ENCODE data around the gene STEAP1B. TPM values are rescaled to one million over a fixed set of nuclear protein-coding genes. Genes with fewer than 3 reads are reported as not detected.

Gene STEAP1B
- total RNA-seq, 4 donors from 2014 or later, result 1.6 to 2.2 (median 1.6) TPM

GRCh38 chr7:22387583-22387982, 112.4 kb downstream of the STEAP1B start:
- Histone ChIP-seq H3K27ac (replicated peaks in 1 of 4) (no peak overlapping the region), H3K4me3 (no peak overlapping the region), H3K9me3 (no peaks in the 10 kb centered on the region), H3K36me3 (no peaks in the 10 kb centered on the region), H3K4me1 (peaks cover 0 to 14% (median 9%) of the 10 kb centered on the region in 4 donors), H3K27me3 (no peaks in the 10 kb centered on the region)
- no peak for DNase-seq (ENCODE audit: extremely low spot score)
- 34% methylated on average over 4 of the region's 4 CpGs for WGBS
- intact Hi-C loops (cut with DNase I), result no loop called here
- TF ChIP-seq POLR2AphosphoS5 (IDR thresholded peaks at IDR 0.05) (peak in 1 of 2 donors; percentile 13), CTCF (IDR thresholded peaks at IDR 0.05) (no peak)

GRCh38 chr7:22386865-22387264, 113.1 kb downstream of the STEAP1B start:
- DNase-seq (ENCODE audit: extremely low spot score), result no peak
- TF ChIP-seq CTCF (IDR thresholded peaks at IDR 0.05) (no peak), EP300 (IDR thresholded peaks at IDR 0.05) (no peak)
- H3K9me3 ChIP-seq, result no peaks in the 10 kb centered on the region
- H3K27ac ChIP-seq (replicated peaks in 1 of 4), result no peak overlapping the region
- H3K4me1 ChIP-seq, result peaks cover 0 to 14% (median 9%) of the 10 kb centered on the region in 4 donors
- H3K4me3 ChIP-seq, result no peak overlapping the region
- 83% methylated on average over 1 of the region's 1 CpG for WGBS
- intact Hi-C loops (cut with DNase I), result no loop called here
- H3K27me3 ChIP-seq, result no peaks in the 10 kb centered on the region
- no peaks in the 10 kb centered on the region for H3K36me3 ChIP-seq

- DNase-seq (ENCODE audit: extremely low spot score), result no peak
- WGBS, result 100% methylated on average over 2 of the region's 2 CpGs
- Histone ChIP-seq H3K27me3 (no peaks in the 10 kb centered on the region), H3K9me3 (no peaks in the 10 kb centered on the region), H3K4me1 (peaks cover 0 to 14% (median 9%) of the 10 kb centered on the region in 4 donors), H3K36me3 (no peaks in the 10 kb centered on the region), H3K4me3 (no peak overlapping the region), H3K27ac (replicated peaks in 1 of 4) (no peak overlapping the region)
- TF ChIP-seq POLR2AphosphoS5 (IDR thresholded peaks at IDR 0.05) (no peak), CTCF (IDR thresholded peaks at IDR 0.05) (no peak), POLR2A (IDR thresholded peaks at IDR 0.05; ENCODE audit: low read depth) (no peak), EP300 (IDR thresholded peaks at IDR 0.05) (no peak)
- intact Hi-C loops (cut with DNase I), result no loop called here
Measured at GRCh38 chr7:22386206-22386858, 113.7 kb downstream of the STEAP1B start.

GRCh38 chr7:22385326-22385725, 114.7 kb downstream of the STEAP1B start:
- H3K27ac ChIP-seq (replicated peaks in 1 of 4), result no peak overlapping the region
- peaks cover 0 to 14% (median 9%) of the 10 kb centered on the region in 4 donors for H3K4me1 ChIP-seq
- no peak for TF ChIP-seq POLR2AphosphoS5 (IDR thresholded peaks at IDR 0.05)
- TF ChIP-seq CTCF (IDR thresholded peaks at IDR 0.05), result no peak
- TF ChIP-seq EP300 (IDR thresholded peaks at IDR 0.05), result no peak
- TF ChIP-seq POLR2A (IDR thresholded peaks at IDR 0.05; ENCODE audit: low read depth), result no peak
- intact Hi-C loops (cut with DNase I), result no loop called here
- H3K36me3 ChIP-seq, result no peaks in the 10 kb centered on the region
- no peaks in the 10 kb centered on the region for H3K27me3 ChIP-seq
- no peaks in the 10 kb centered on the region for H3K9me3 ChIP-seq
- no peak for DNase-seq (ENCODE audit: extremely low spot score)
- 98% methylated on average over 4 of the region's 4 CpGs for WGBS
- H3K4me3 ChIP-seq, result no peak overlapping the region

GRCh38 chr7:22380333-22380732, 119.7 kb downstream of the STEAP1B start:
- DNase-seq (ENCODE audit: extremely low spot score), result no peak
- no peak for TF ChIP-seq POLR2AphosphoS5 (IDR thresholded peaks at IDR 0.05)
- no peak for TF ChIP-seq CTCF (IDR thresholded peaks at IDR 0.05)
- no peak for TF ChIP-seq EP300 (IDR thresholded peaks at IDR 0.05)
- no peak for TF ChIP-seq POLR2A (IDR thresholded peaks at IDR 0.05; ENCODE audit: low read depth)
- Histone ChIP-seq H3K27me3 (no peaks in the 10 kb centered on the region), H3K4me3 (no peak overlapping the region), H3K4me1 (peaks cover 0 to 9% (median 0%) of the 10 kb centered on the region in 4 donors), H3K9me3 (no peaks in the 10 kb centered on the region), H3K27ac (replicated peaks in 1 of 4) (no peak overlapping the region), H3K36me3 (no peaks in the 10 kb centered on the region)
- intact Hi-C loops (cut with DNase I), result no loop called here
- 96% methylated on average over 2 of the region's 2 CpGs for WGBS

All from esophagus muscularis mucosa (tissue), 4 donors.